Dendritic cell treated with granulocyte-macrophage colony-stimulating factor and Interleukin-4, amounts not matched to agents 40 ng/mL and 50 ng/mL, for 4 days (primary cell): ENCODE data around the gene CNGB1.

Experiments used
- H3K27ac Mint-ChIP-seq: one replicate; pipeline ENCODE4 v1.8.0; 2022; ENCODE audit warnings: mild to moderate bottlenecking, mixed read lengths
- H3K27me3 Mint-ChIP-seq: one replicate; pipeline ENCODE4 v1.8.0; 2022; ENCODE audit warnings: mild to moderate bottlenecking, mixed read lengths
- H3K36me3 Mint-ChIP-seq: one replicate; pipeline ENCODE4 v1.8.0; 2022; ENCODE audit warnings: low read depth, mixed read lengths
- H3K4me1 Mint-ChIP-seq: one replicate; pipeline ENCODE4 v1.8.0; 2022; ENCODE audit warnings: low read depth, mixed read lengths
- H3K4me3 Mint-ChIP-seq: one replicate; pipeline ENCODE4 v1.8.0; 2022; ENCODE audit warnings: mild to moderate bottlenecking, moderate library complexity, mixed read lengths
- H3K9me3 Mint-ChIP-seq: one replicate; pipeline ENCODE4 v1.8.0; 2022; ENCODE audit warnings: mixed read lengths
- intact Hi-C: fragments of 100-400 bp; cut with micrococcal nuclease; formaldehyde crosslinking; loops from one replicate; pipeline ENCODE4 v1.15.0; 2022

The CNGB1 gene

DNA sequence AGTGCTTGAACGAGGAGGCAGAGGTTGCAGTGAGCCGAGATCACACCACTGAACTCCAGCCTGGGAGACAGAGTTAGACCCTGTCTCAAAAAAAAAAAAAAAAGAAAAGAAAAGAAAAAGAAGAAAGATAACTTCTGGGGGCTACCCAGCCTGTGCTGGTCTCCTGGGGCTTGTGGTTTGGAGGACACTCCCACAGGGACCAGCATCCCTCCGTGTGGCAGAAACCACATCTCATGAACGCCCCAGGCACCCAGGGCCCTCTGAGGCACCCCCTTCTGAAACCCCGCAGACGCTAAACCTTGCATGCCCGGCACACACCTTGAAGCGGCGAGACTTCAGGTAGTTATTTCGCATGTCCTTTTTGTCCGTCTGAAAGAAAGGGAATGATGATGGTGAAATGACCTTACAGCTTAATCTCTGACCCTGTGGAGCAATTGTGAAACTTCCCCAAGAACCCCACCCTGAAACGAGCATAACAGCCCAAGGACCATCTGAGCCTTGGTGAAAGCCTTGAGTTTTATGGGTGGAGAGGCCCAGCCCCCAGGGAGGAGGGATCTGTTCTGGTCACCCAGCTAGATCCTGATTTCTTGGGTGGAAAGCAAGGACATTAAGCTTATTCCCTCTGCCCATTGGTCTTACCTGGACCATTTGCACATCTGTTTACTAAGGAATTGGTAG, 55.0 kb downstream of the CNGB1 start:
- no peaks in the 10 kb centered on the region for H3K36me3 Mint-ChIP-seq
- peaks cover 7% of the 10 kb centered on the region for H3K27me3 Mint-ChIP-seq
- intact Hi-C loops: no loop called here
- H3K4me1 Mint-ChIP-seq: no peaks in the 10 kb centered on the region
- H3K27ac Mint-ChIP-seq: no peak overlapping the region
- no peak overlapping the region for H3K4me3 Mint-ChIP-seq
- H3K9me3 Mint-ChIP-seq: no peaks in the 10 kb centered on the region

DNA sequence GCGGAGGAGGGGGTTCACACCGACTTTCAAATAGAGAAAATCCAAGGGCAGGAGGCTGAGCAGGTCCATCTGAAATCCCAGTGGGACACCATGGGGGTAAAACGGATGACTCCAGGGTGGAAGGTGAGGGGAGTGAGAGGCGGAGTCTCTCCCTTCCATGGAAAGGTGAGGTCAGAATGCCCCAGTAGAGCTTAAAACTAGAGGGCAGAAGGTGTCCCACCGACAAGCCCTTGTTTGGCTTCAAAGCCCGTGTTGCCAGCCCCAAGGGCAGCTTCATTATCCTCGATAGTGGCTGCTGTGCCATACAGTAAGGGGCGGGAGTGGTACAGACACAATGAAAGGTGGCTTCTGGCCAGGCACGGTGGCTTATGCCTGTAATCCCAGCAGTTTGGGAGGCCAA, 55.7 kb downstream of the CNGB1 start:
- intact Hi-C loops: no loop called here
- Mint-ChIP-seq H3K36me3 (no peaks in the 10 kb centered on the region), H3K9me3 (no peaks in the 10 kb centered on the region), H3K27ac (no peak overlapping the region), H3K4me1 (no peaks in the 10 kb centered on the region), H3K27me3 (peaks cover 6% of the 10 kb centered on the region), H3K4me3 (no peak overlapping the region)

DNA sequence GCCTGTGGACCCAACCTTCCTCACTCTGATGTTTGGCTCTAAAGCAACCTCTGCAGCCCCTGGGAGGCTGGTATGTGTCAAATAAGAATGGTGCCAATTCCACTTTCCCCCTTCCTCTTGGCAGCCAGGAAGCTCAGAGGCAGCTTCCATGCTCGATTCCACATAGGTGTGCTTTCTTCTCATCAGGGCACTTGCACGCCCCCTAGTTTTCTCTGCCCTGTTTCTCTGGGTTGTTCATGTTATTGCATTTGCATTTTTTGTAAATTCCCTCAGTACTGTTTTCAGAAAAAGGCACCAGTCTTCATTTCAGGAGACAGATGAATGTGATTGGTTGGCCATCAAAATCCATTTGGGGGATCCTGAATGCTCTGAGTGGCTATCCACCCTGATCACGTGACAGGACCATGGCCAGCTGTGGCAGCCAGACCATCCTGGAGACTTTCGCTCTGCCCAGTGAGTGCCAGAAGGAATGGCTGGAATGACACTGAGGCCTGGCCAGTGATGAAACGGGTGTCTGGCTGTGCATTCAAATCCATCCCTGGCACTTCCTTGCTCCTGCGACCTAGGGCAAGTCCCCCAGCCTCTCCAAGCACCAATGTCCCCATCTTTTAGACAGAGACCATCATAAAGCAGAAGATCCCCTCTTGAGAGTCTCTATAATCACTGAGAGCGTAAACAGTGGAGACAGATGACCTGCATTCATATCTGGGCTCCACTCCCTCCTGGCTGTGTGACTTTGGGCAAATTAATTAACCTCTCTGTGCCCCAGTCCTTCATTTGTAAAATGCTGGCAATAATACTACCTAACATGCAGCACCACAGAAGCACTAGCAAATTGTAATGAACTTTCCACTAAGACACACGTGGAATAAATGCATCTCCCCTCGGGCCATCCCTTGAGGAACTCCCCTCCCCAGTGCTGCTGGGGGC, 56.4 kb downstream of the CNGB1 start:
- Mint-ChIP-seq H3K27ac (no peak overlapping the region), H3K4me3 (no peak overlapping the region), H3K27me3 (peaks cover 5% of the 10 kb centered on the region), H3K9me3 (no peaks in the 10 kb centered on the region), H3K4me1 (no peaks in the 10 kb centered on the region), H3K36me3 (no peaks in the 10 kb centered on the region)
- intact Hi-C loops: no loop called here

DNA sequence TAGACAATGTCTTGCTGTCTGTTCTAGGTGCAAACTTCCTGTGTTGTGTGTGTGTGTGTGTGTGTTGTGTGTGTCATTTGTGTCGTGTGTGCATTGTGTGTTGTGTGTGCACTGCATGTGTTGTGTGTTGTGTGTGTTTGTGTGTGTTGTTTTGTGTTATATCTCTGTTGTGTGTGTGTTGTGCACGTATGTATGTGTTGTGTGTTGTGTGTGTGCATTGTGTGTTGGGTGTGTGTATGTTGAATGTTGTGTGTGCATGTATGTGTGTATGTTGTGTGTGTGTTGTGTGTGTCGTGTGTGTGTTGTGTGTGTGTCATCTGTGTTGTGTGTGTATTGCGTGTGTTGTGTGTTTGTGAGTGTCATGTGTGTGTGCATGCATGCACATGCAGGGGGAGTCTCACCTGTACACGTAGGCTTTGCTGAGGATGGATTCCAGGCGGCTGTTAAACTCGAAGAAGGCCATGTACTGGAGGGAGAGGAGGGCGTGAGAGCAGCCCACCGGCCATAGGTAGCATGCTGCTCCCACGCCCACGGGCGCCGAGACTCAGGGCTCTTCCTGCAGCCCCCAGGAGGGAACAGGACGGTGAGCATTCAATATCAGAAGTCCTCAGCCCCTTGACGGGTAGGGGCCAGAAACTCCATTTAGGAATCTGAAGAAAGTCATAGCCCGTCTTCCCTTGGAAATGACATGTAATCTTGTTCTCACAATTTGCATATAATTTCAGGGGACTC, 58.2 kb downstream of the CNGB1 start:
- Mint-ChIP-seq H3K27ac (no peak overlapping the region), H3K27me3 (peaks cover 12% of the 10 kb centered on the region), H3K4me3 (no peak overlapping the region), H3K9me3 (no peaks in the 10 kb centered on the region), H3K4me1 (no peaks in the 10 kb centered on the region), H3K36me3 (no peaks in the 10 kb centered on the region)
- intact Hi-C loops: no loop called here

DNA sequence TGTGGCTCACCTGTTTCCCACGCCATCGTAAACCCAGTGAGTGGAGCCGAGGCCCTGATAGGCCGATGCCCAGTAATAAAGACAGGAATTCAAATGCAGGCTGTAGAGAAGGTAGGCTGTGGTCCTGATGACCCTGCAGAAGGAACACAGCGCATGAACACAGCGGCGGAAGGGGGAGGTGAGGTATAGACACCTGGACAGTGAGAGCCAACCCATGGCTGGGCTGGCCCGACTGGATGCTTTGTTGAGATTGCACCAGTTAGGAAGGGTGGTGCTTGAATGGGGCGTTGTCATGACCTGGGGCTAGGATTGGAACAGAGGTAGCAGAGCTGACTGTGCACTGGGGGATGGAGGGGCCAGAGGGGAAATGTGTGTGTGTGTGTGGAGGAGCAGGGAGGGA, 59.2 kb downstream of the CNGB1 start:
- H3K27ac Mint-ChIP-seq: no peak overlapping the region
- H3K9me3 Mint-ChIP-seq: no peaks in the 10 kb centered on the region
- no peak overlapping the region for H3K4me3 Mint-ChIP-seq
- H3K36me3 Mint-ChIP-seq: no peaks in the 10 kb centered on the region
- intact Hi-C loops: no loop called here
- no peaks in the 10 kb centered on the region for H3K4me1 Mint-ChIP-seq
- H3K27me3 Mint-ChIP-seq: peaks cover 16% of the 10 kb centered on the region

DNA sequence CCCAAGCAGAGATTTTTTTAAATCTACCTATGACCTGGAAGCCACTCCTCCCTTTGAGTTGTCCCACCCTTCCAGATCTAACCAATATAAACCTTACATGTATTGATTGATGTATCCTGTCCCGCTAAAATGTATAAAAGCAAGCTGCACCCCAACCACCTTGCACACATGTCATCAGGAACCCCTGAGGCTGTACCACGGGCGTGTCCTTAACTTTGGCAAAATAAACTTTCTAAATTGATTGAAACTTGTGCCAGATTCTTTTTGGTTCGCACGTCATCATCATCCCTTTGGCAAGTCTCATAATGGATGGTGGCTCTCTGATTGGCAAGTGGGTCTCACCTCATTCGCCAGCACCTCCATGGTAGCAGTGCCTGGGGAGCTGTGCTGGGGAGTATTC, 60.2 kb downstream of the CNGB1 start:
- intact Hi-C loops: no loop called here
- no peaks in the 10 kb centered on the region for H3K9me3 Mint-ChIP-seq
- H3K36me3 Mint-ChIP-seq: no peaks in the 10 kb centered on the region
- peaks cover 8% of the 10 kb centered on the region for H3K4me1 Mint-ChIP-seq
- H3K27me3 Mint-ChIP-seq: peaks cover 25% of the 10 kb centered on the region
- no peak overlapping the region for H3K4me3 Mint-ChIP-seq
- no peak overlapping the region for H3K27ac Mint-ChIP-seq

DNA sequence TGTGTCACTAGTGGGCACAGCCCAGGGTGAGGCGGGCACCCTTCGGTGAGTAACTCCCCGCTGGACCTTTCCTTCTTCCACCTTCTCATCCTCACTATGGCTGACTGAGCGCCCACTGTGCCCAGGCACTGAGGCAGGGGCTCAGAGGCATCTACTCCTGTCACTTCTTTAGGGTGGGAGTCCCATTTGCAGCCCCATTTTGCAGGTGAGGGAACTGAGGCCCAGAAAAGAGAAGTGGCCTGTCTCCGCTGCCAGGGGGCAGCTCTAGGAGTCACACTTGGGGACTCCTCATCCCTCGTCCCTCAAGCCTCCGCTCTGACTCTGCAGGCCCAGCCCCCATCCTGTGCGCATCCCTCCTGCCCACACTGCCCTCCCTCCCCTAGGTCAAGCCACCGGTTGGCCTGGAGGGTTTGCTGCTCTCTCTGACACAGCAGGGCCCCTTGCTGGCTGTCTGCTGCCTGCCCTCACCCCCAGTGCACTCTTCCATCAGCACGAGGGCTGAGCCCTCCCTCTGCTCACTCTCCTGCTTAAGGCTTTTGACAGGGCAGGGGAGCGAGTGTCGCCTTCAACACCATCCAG, 62.4 kb downstream of the CNGB1 start:
- peaks cover 36% of the 10 kb centered on the region for H3K27me3 Mint-ChIP-seq
- no peaks in the 10 kb centered on the region for H3K9me3 Mint-ChIP-seq
- peaks cover 17% of the 10 kb centered on the region for H3K4me1 Mint-ChIP-seq
- intact Hi-C loops: no loop called here
- no peak overlapping the region for H3K4me3 Mint-ChIP-seq
- H3K36me3 Mint-ChIP-seq: no peaks in the 10 kb centered on the region
- H3K27ac Mint-ChIP-seq: no peak overlapping the region

DNA sequence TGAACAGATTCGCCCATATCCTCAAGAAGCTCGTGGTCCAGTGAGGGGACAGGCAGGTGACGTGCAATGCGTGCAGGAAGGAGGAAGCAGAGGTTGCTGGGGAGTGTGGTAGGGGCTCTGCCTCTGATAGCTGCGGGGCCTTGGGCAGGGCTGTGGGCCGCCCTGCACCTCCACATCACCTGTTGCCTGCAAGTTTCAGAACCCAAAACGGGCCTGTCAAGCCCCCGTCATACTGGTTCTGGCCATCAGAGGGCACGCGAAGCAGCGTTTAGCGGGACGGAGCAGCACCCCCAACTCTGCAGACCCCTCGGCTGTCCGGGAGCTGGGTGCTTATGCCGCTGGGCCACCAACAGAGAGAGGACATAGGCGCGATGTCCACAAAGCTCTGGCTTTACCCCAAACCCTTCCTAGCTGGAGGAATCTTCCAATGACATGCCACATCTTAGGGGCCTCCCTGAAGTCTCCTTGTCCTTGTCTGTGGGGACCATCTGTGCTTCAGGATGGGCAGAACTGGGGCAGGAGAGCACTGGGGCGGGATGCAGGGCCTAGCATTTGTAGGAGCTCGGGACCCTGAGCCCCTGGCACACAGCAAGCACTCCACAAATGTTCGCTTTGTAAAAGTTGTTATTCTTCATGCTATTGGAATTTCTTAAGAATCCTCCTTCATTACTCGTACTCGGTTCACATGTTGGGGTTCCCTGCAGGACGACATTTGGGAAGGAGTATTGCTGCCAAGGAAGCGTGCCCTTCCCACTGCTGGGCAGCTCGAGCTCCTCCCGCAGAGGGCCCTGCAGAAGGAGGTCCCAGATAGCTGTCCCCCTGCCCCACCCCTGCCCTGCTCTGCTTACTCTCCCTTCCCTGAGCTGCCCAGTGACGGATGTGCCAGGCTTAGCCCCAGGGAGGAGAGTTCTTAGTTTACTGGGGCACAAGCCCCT, 64.3 kb downstream of the CNGB1 start:
- H3K36me3 Mint-ChIP-seq: no peaks in the 10 kb centered on the region
- H3K4me1 Mint-ChIP-seq: peaks cover 18% of the 10 kb centered on the region
- H3K4me3 Mint-ChIP-seq: no peak overlapping the region
- no peaks in the 10 kb centered on the region for H3K9me3 Mint-ChIP-seq
- H3K27me3 Mint-ChIP-seq: peaks cover 37% of the 10 kb centered on the region
- H3K27ac Mint-ChIP-seq: no peak overlapping the region
- intact Hi-C loops: no loop called here

DNA sequence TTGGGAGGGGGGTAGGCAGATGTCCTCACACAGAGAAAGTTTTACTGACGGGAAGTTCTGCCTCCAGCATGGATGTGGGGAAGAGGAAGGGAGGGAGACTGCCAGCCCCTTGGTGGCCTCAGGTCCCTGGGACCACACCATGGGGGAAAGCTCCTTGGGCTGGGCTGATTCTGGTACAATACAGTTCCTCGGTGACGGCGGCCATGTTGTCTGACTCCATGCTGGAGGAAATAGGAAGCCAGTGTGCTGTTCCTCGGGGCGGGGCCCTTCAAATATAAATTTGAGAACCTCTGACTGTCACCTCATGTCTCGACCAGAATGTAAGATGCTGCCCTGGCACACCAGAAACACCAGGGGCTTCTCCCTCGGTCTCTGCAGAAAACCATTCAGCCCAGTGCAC, 66.8 kb downstream of the CNGB1 start:
- H3K4me3 Mint-ChIP-seq: no peak overlapping the region
- peak overlapping the region; percentile 39 for H3K27ac Mint-ChIP-seq
- intact Hi-C loops: no loop called here

DNA sequence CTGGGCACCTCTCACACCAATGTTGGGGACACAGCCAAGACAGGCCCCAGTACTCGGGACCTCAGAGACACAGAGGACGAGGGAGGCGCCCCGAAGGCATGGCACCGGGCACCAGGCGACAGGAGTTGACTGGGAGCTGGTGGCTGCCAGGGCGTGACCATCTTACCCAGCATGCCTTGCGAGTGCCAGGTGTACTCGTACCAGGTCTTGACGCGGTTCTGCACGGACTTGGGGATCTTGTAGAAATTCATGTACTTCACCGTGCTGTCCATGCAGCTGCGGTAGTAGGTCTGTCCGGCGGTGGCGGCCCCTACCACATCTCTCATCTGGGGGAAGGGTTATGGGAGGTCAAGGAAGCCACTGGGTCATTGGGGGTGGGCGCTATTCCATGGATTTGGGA, 67.3 kb downstream of the CNGB1 start:
- peak overlapping the region; percentile 39 for H3K27ac Mint-ChIP-seq
- intact Hi-C loops: no loop called here
- no peaks in the 10 kb centered on the region for H3K36me3 Mint-ChIP-seq
- H3K4me1 Mint-ChIP-seq: peaks cover 27% of the 10 kb centered on the region
- H3K27me3 Mint-ChIP-seq: peaks cover 36% of the 10 kb centered on the region
- no peak overlapping the region for H3K4me3 Mint-ChIP-seq
- no peaks in the 10 kb centered on the region for H3K9me3 Mint-ChIP-seq

More for the DNA sequence above, 66.8 kb downstream of the CNGB1 start:
- Mint-ChIP-seq H3K4me1 (peaks cover 27% of the 10 kb centered on the region), H3K9me3 (no peaks in the 10 kb centered on the region), H3K27me3 (peaks cover 38% of the 10 kb centered on the region), H3K36me3 (no peaks in the 10 kb centered on the region)

DNA sequence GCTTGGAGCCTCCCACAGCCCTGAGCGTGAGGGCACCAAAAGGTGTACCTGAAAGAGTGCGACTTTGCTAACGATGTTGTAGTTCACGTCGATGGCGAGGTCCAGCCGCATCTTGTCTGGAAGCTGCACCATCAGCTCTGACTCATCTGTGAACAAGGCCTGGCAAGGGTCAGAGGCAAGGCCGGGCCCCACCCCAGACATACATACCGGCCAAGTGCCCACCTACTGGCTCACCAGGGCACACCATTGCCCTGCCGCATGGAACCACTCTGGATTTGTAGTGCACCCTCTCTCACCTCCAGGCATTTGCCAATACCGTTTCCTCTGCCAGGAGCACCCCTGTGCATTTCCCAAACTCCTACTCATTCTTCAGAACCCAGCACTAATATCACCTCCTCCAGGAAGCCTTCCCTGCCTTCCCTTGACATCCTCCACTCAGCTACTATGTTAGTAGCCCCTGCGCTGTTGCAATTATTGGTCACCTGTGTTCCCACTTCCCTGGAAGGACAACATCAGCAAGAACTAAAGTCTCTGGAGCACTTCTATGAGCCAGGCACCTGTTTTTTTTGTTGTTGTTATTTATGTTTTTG, 69.4 kb downstream of the CNGB1 start:
- Mint-ChIP-seq H3K4me1 (peaks cover 36% of the 10 kb centered on the region), H3K27me3 (peaks cover 26% of the 10 kb centered on the region), H3K27ac (no peak overlapping the region), H3K9me3 (no peaks in the 10 kb centered on the region), H3K4me3 (no peak overlapping the region), H3K36me3 (peaks cover 8% of the 10 kb centered on the region)
- intact Hi-C loops: loop anchor here (2.0 kb wide), 1 partner anchor 103 kb away; no protein-coding TSS in a partner anchor

DNA sequence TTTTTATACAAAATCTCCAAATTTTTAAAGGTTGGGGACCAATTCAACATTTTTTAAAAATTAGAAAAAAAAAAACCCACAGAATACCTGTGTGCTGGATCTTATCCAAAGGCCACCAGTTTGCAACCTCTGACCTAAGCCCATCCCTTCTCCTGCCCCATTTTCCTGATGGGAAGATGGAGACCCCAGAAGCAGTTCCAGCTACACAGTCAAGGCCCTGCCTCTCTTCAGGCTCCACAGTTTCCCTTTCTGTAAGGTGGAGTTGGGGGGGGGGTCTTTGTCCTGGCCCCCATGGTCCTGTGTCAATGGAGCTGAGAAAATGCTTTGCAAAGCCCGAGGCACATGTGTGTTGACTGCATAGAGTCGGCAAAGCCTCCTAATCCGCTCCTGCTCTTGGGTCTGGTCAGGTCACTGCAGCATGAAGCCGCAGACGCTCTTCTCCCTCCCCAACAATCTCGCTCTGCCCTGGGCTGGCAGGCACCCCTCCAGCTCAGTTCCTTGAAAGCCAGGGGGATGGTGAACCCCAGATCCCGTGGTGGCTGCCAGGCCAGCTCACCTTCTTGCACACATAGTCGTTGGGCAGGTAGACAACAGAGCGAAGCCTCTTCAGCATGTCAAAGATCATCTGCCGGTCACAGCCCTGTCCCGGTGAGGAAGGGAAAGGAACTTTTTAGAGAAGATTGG, 70.0 kb downstream of the CNGB1 start:
- Mint-ChIP-seq H3K4me3 (no peak overlapping the region), H3K27ac (no peak overlapping the region), H3K36me3 (peaks cover 8% of the 10 kb centered on the region), H3K27me3 (peaks cover 20% of the 10 kb centered on the region), H3K9me3 (no peaks in the 10 kb centered on the region), H3K4me1 (peaks cover 33% of the 10 kb centered on the region)
- intact Hi-C loops: loop anchor here (2.0 kb wide), 1 partner anchor 104 kb away; no protein-coding TSS in a partner anchor
